A549 (cell line): ENCODE measurements around the gene PTTG1IP.

ENCODE experiments used
- CTCF ChIP-seq: fragments of >200 bp; sonication (Bioruptor Twin); formaldehyde crosslinking; IDR thresholded peaks from 3 replicates; pipeline ENCODE4 v1.5.1; 2016
- EP300 ChIP-seq, 2 experiments: fragments of >200 bp; sonication (Bioruptor Twin); formaldehyde crosslinking; IDR thresholded peaks; 2 replicates in 1 of 2; 3 replicates in 1 of 2; pipeline ENCODE4 v1.6.1; 2016 to 2017
- POLR2A ChIP-seq: IDR thresholded peaks from 2 replicates; pipeline ENCODE4 v1.6.1; 2012; ENCODE audit warnings: mild to moderate bottlenecking, low read length
- SREBF2 ChIP-seq: fragments of 450-650 bp; IDR thresholded peaks from 2 replicates; pipeline ENCODE4 v1.6.1; 2014; ENCODE audit warnings: mild to moderate bottlenecking, moderate library complexity

GRCh38 chr21:44870748-44871495 is 2.6 kb downstream of the PTTG1IP start:
- TF ChIP-seq CTCF = no peak
- TF ChIP-seq POLR2A = no peak
- TF ChIP-seq SREBF2 = no peak
- TF ChIP-seq EP300 (IDR thresholded peaks at IDR 0.05) = no peak
